HG03558 (cell line): Measurements from ENCODE around the gene RNF128.
A peak's percentile ranks its signal among the peaks of the same experiment; 100 is the strongest.
"Not testable (repeated sequence)": the region's sequence is repeated elsewhere in the genome, so short reads cannot be mapped to it uniquely, and the experiment has no call there.

Experiments
- ATAC-seq: cut with Tn5 transposase; IDR thresholded peaks from one replicate; pipeline ENCODE4 v1.9.1; 2021; ENCODE audit warnings: moderate number of reproducible peaks; ENCODE audit not compliant: unreplicated experiment; ENCODE audit errors: extremely low read depth

Gene RNF128

DNA sequence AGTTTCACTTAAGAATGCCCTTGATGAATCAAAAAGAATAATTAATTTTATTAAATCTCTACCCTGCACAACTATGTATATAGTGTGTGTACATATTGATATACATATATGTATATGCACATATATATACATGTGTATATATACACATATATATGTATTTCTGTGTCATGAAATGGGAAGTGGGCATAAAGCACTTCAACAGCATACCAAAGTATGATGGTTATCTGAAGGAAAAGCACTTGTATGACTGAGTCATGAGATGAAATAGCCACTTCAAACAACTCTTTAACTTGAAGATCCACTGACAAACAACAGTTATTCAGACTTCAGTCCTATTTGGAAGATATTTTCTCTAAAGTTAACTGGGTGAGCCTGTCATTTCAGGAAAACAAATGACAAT lies 16.3 kb downstream of the RNF128 start:
- ATAC-seq = no peak

DNA sequence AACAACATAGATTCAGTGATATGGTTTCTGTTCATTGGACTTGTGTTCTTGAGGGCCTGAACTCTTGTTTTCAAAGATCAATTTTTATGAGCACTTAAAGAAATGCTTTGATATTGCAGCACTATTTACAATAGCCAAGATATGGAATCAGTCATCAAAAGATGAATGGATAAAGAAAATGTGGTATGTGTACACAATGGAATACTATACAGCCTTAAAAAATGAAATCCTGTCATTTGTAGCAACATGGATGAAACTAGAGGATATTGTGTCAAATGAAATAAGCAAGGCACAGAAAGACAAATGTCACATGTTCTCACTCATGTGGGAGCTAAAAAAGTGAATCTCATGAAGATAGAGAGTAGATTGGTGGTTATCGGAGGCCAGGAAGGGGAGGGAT lies 21.9 kb downstream of the RNF128 start:
- no peak for ATAC-seq

DNA sequence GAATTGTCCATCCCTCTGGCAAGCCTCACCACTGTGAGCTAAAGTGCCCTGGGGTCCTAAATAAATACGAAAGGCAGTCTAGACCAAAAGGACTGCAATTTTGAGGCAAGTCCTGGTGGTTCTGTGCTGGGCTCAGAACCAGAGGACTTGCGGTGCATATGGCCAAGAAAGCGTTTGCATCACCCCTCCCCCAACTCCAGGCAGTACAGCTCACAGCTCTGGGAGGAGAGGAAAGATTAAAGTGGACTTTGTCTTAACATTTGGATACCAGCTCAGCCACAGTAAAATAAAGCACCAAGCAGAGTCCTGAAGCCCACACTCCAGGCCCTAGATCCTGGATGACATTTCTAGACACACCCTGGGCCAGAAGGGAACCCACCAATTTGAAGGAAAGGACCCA lies 24.9 kb downstream of the RNF128 start:
- no peak for ATAC-seq

DNA sequence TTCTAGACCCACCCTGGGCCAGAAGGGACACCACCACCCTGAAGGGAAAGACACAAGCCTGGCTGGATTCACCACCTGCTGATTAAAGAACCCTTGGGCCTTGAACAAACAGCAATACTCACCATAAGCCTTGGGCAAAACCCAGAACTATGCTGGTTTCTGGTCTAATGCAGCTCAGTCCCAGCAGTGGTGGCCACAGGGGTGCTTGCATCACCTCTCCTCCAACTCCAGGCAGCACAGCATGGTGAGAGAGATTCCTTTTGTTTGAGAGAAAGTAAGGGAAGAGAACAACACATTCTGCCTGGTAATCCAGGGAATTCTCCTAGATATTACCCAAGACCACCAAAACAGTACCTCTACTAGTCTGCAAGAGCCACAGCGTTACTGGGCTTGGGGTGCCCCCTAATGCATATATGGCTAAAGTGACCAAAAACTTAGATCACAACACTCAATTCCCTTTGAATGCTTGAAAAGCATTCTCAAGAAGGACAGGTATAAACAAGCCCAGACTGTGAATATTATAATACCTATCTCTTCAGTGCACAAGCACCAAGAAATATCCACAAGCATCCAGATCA lies 25.7 kb downstream of the RNF128 start:
- no peak for ATAC-seq

DNA sequence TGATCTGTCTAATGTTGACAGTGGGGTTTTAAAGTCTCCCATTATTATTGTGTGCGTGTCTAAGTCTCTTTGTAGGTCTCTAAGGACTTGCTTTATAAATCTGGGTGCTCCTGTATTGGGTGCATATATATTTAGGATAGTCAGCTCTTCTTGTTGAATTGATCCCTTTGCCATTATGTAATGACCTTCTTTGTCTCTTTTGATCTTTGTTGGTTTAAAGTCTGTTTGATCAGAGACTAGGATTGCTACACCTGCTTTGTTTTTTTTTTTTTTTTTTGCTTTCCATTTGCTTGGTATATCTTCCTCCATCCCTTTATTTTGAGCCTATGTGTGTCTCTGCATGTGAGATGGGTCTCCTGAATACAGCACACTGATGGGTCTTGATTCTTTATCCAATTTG lies 42.8 kb downstream of the RNF128 start:
- ATAC-seq = not testable (repeated sequence)

DNA sequence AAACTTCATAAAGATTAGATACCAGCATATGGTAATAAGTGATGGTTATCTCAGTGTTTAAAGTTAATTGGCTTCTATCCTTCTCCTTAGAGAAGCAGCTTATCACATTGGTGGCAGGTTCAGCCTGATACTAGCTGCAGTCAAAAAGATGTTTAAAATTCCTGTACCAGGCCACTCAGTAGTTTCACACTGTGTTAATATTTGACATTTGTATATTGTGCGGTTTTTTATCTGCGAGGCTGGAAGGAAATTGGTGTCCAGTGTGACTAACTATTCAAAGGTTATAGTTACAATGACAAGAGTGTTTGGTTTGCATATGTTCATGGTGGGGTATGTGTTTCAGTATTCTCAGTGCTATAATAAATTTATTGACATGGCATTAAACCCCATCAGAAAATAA lies 48.5 kb downstream of the RNF128 start:
- ATAC-seq = no peak

DNA sequence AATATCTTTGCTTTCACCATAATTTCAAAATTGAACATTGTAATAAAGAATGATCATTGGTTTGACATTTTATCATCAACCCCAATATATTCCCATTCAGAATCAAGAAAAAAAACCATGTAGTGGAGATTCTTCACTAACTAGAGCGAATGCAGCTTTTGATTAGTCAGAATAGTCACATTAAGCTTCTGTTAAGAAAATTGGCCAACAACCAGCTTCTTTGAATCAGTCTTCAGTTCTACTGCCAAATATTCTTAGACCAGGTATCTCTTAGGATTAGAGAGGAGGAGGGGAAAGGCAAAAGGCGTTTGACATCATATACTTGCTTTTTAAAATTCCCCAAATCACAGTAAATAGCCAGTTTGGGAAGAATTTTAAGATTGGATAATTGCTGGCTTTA lies 53.8 kb downstream of the RNF128 start:
- no peak for ATAC-seq

DNA sequence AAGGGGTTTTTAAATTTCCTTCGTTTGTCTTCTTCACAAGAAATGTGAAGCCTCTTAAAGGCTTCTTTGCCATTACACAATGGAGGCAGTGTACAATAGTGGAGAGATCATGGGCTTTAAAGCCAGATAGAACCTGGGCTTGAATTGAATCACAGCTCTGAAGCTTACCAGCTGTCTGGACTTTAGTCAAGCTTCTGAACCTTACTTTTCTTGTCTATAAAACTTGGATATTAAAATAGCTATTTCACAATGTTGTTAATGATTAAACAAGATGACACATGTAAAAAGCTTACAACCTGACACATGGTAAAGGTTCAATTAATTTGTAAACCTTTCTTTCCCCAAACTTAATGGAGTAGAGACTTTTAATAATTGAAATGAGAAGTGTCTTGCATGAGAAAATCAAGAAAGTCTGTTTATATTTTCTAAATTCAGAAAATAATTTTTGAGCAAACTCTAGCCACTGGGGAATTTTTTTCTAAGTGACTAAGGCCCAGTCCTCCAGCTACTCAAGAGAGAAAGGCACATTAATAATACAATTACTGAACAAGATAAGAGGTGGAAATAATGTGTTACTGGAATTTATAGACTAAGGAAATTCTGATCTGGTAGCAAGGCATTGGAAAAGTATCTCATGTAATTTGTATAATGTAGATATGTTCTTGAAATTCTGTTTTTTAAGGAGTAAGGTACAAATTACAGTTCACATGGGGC lies 54.3 kb downstream of the RNF128 start:
- no peak for ATAC-seq

DNA sequence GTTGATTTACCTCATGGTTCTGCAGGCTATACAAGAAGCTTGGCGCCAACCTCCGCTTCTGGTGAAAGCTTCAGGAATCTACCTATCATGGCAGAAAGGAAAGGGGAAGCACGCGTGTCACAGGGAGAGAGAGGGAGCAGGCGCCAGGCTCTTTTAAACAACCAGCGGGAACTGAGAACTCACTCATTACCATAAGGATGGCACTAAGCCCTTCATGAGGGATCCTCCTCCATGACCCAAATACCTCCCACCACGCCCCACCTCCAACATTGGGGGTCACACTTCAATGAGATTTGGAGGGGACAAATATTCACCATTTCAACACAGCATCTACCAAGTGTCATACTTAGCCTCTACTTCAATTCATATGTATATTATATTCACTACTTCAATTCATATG lies 57.2 kb downstream of the RNF128 start:
- ATAC-seq = no peak

DNA sequence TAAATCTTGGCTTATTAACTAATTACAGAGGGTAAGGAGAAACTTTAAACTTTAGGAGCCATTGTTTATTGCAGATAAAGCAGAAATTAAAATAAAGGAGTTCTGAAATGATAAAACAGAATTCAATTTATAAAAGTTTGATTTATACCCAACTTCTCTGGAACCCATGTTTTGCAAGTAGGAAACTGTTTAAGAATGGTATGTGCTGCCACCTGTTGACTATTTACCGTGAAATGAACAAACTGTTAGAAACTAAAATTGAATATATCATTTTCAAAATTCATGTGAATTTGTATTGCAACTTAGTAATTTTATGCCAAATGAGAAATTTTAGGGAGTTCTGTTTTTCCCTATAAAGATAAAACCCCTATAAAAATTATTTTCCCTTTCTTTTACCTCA lies 65.0 kb downstream of the RNF128 start:
- no peak for ATAC-seq

DNA sequence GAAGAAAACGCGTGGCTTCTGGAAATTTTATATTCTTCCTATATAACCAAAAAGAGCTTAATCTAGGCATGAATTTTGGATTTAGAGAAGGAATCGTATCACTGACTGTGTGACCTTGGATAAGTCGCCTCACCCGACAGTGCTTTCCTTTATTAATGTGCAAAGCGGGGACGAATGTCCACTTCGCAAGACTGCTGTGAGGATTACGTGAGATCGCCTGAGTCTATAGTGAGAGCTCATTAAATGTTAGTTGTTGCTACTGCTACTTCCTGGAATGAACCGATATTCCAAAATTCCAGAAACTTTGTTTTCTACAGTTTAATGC lies 75.5 kb downstream of the RNF128 start:
- no peak for ATAC-seq

DNA sequence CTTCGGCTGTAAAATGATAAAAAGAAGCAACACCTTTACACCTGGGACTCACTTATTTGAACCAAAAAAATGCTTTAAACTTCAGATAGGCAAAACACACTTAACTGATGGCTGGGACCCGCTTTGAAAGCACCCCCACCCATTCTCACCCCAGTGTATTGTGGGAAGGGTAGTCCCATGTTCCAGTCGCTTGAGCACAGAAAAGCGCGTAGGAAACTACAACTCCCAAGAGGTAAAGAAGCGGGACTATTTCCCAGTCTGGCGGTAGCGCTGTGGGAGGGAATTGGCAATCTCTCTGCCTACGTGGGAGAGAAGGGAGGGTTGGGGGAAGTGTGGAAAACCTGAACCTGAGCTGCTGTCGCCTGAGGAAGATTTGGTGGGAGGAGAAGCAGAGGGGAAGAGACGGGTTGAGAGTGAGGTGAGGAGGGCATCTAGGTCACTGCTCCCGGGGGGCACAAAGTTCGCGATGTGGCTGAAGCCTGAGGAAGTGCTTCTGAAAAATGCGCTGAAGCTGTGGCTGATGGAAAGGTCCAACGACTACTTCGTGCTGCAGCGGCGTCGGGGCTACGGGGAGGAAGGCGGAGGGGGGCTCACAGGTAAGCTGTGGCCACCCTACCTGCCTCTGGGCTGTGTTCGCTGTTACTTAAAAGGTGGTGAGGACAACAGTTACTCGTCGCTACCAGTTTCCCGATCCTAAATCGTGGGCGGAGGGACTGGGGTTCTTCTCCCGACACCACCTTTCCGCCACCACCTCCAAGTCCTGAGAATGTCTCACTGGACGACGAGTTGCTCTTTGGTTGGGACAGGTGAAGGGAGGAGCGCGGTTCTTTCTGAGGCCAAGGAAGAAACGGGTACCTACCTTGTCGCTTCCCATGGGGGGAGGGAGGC lies 76.1 kb downstream of the RNF128 start, which contains the start of gene TBC1D8B:
TBC1D8B (plus strand) TSS at position 286 of the 888 bp plus-strand sequence; CDS start at position 467, 181 bp downstream.
- ATAC-seq = peak; percentile 66

DNA sequence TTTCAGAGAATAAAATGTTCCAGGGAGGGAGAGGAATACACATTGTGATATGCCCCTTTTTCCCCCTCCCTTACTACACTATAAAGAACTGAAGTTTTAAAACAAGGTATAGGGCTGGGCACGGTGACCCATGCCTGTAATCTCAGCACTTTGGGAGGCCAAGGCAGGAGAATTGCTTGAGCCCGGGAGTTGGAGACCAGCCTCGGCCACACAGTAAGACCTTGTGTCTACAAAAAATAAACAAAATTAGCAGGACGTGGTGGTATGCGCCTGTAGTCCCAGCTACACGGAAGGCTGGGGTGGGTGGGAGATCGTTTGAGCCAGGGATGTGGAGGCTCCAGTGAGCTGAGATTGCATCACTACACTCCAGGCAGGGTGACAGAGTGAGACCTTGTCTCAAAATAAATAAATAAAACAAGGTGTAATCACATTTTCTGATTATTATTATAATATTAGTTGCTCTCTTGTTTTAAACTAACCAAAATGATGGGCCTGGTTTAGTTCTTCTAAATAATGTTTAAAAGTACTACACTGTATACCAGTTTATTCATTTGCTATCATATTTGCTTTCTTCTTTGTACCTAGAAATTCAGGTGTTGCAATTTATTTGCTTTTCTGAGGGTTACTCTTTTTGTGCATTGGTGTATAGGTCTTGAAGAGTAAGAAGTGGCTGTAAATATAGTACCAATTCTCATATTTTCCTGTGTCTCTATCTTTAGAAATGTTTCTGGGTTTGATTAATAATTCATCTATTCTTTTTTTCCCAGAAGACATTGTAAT lies 84.8 kb downstream of the RNF128 start:
- no peak for ATAC-seq

DNA sequence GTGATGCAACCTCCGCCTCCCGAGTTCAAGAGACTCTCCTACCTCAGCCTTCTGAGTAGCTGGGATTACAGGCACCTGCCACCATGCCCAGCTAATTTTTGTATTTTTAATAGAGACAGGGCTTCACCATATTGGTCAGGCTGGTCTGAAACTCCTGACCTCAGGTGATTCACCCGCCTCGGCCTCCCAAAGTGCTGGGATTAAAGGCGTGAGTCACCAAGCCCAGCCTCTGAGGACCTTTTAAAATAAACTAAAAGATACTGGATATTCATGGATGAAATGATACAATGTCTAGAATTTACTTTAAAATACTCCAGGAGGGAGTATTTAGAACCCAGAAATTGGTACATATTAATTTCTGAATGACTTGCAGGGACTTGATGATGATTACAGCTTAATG lies 86.4 kb downstream of the RNF128 start:
- ATAC-seq = not testable (repeated sequence)

DNA sequence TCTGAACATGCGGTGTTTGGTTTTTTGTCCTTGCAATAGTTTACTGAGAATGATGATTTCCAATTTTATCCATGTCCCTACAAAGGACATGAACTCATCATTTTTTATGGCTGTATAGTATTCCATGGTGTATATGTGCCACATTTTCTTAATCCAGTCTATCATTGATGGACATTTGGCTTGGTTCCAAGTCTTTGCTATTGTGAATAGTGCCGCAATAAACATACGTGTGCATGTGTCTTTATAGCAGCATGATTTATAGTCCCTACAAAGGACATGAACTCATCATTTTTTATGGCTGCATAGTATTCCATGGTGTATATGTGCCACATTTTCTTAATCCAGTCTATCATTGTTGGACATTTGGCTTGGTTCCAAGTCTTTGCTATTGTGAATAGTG lies 87.6 kb downstream of the RNF128 start:
- ATAC-seq = not testable (repeated sequence)
